H1 (cell line): ENCODE data around the gene TAS1R1. TPM values are rescaled to one million over a fixed set of nuclear protein-coding genes. Genes with fewer than 3 reads are reported as not detected.

Experiments used
- FOSL1 ChIP-seq: IDR thresholded peaks from 2 replicates; pipeline ENCODE4 v1.6.1; 2011; ENCODE audit warnings: mild to moderate bottlenecking, low read depth, low read length, moderate library complexity; ENCODE audit not compliant: insufficient read depth
- HDAC2 ChIP-seq, 2 experiments: fragments of 300-600 bp in 1 of 2; sonication (generic) in 1 of 2; IDR thresholded peaks; 2 replicates each; pipeline ENCODE4 v1.6.1; 2011 to 2012; ENCODE audit warnings: low read depth in 2 of 2, low read length in 2 of 2, mild to moderate bottlenecking in 2 of 2, moderate library complexity in 2 of 2, borderline replicate concordance in 1 of 2, inconsistent platforms in 1 of 2
- HDAC6 ChIP-seq: IDR thresholded peaks from one replicate; pipeline ENCODE4 v1.7.1; 2012; ENCODE audit warnings: low read depth, mild to moderate bottlenecking, inconsistent platforms, low read length, moderate library complexity
- POLR2A ChIP-seq, 2 experiments: IDR thresholded peaks; 1 replicate in 1 of 2; 2 replicates in 1 of 2; pipeline ENCODE4 v1.6.1; 2011; ENCODE audit warnings: low read depth in 2 of 2, low read length in 2 of 2, mild to moderate bottlenecking in 2 of 2; ENCODE audit errors: control extremely low read depth in 1 of 2
- POU5F1 ChIP-seq: IDR thresholded peaks from 2 replicates; pipeline ENCODE4 v1.6.1; 2011; ENCODE audit warnings: low read depth, mild to moderate bottlenecking, low read length, moderate library complexity
- RNF2 ChIP-seq: fragments of 200-900, 300-1000 bp; sonication (generic); IDR thresholded peaks from 2 replicates; pipeline ENCODE4 v1.7.1; 2016; ENCODE audit warnings: borderline replicate concordance, low read depth, mild to moderate bottlenecking, antibody characterized with exemption, low read length; ENCODE audit not compliant: poor library complexity, severe bottlenecking; ENCODE audit errors: missing control alignments
- polyA plus RNA-seq, 7 experiments: library from polyadenylated mRNA; depleted of rRNA in 3 of 7; stranded (reverse) in 5 of 7; unstranded in 2 of 7; fragments of >200 nt in 5 of 7; fragments of 200-250 nt in 2 of 7; gene quantifications; 1 replicate in 5 of 7; 2 replicates in 1 of 7; 4 replicates in 1 of 7; pipeline versions ENCODE4 v1.2.1 to v1.2.3, GENCODE V29; 2011 to 2013; ENCODE audit warnings: missing spikeins in 2 of 7, mixed read lengths in 2 of 7
- total RNA-seq: library from RNA; stranded (reverse); fragmentation: NEBNext Ultra II Directional; extraction: Animal tissue kit (Norgen Biotek cat#: 25700); gene quantifications from 2 replicates; pipeline ENCODE4 v1.2.1, GENCODE V29; 2021
- TF ChIP-seq, protein P1 (sequence below): fragments of 300-600 bp; sonication (generic); IDR thresholded peaks from 2 replicates; pipeline ENCODE4 v1.7.1; 2012; ENCODE audit warnings: low read length, moderate library complexity, mild to moderate bottlenecking, inconsistent platforms; ENCODE audit not compliant: insufficient replicate concordance
- TF ChIP-seq, protein P2 (sequence below): IDR thresholded peaks from 2 replicates; pipeline ENCODE4 v1.6.1; 2011; ENCODE audit warnings: low read depth, mild to moderate bottlenecking, low read length; ENCODE audit not compliant: insufficient read depth

The TAS1R1 gene
- total and polyA plus RNA-seq, 2 of the 8 experiments (the other 6 are each of a cell fraction or from before 2014, with no cell fraction given), result 0.26 TPM; not detected in 1

- TF ChIP-seq, protein P1, sequence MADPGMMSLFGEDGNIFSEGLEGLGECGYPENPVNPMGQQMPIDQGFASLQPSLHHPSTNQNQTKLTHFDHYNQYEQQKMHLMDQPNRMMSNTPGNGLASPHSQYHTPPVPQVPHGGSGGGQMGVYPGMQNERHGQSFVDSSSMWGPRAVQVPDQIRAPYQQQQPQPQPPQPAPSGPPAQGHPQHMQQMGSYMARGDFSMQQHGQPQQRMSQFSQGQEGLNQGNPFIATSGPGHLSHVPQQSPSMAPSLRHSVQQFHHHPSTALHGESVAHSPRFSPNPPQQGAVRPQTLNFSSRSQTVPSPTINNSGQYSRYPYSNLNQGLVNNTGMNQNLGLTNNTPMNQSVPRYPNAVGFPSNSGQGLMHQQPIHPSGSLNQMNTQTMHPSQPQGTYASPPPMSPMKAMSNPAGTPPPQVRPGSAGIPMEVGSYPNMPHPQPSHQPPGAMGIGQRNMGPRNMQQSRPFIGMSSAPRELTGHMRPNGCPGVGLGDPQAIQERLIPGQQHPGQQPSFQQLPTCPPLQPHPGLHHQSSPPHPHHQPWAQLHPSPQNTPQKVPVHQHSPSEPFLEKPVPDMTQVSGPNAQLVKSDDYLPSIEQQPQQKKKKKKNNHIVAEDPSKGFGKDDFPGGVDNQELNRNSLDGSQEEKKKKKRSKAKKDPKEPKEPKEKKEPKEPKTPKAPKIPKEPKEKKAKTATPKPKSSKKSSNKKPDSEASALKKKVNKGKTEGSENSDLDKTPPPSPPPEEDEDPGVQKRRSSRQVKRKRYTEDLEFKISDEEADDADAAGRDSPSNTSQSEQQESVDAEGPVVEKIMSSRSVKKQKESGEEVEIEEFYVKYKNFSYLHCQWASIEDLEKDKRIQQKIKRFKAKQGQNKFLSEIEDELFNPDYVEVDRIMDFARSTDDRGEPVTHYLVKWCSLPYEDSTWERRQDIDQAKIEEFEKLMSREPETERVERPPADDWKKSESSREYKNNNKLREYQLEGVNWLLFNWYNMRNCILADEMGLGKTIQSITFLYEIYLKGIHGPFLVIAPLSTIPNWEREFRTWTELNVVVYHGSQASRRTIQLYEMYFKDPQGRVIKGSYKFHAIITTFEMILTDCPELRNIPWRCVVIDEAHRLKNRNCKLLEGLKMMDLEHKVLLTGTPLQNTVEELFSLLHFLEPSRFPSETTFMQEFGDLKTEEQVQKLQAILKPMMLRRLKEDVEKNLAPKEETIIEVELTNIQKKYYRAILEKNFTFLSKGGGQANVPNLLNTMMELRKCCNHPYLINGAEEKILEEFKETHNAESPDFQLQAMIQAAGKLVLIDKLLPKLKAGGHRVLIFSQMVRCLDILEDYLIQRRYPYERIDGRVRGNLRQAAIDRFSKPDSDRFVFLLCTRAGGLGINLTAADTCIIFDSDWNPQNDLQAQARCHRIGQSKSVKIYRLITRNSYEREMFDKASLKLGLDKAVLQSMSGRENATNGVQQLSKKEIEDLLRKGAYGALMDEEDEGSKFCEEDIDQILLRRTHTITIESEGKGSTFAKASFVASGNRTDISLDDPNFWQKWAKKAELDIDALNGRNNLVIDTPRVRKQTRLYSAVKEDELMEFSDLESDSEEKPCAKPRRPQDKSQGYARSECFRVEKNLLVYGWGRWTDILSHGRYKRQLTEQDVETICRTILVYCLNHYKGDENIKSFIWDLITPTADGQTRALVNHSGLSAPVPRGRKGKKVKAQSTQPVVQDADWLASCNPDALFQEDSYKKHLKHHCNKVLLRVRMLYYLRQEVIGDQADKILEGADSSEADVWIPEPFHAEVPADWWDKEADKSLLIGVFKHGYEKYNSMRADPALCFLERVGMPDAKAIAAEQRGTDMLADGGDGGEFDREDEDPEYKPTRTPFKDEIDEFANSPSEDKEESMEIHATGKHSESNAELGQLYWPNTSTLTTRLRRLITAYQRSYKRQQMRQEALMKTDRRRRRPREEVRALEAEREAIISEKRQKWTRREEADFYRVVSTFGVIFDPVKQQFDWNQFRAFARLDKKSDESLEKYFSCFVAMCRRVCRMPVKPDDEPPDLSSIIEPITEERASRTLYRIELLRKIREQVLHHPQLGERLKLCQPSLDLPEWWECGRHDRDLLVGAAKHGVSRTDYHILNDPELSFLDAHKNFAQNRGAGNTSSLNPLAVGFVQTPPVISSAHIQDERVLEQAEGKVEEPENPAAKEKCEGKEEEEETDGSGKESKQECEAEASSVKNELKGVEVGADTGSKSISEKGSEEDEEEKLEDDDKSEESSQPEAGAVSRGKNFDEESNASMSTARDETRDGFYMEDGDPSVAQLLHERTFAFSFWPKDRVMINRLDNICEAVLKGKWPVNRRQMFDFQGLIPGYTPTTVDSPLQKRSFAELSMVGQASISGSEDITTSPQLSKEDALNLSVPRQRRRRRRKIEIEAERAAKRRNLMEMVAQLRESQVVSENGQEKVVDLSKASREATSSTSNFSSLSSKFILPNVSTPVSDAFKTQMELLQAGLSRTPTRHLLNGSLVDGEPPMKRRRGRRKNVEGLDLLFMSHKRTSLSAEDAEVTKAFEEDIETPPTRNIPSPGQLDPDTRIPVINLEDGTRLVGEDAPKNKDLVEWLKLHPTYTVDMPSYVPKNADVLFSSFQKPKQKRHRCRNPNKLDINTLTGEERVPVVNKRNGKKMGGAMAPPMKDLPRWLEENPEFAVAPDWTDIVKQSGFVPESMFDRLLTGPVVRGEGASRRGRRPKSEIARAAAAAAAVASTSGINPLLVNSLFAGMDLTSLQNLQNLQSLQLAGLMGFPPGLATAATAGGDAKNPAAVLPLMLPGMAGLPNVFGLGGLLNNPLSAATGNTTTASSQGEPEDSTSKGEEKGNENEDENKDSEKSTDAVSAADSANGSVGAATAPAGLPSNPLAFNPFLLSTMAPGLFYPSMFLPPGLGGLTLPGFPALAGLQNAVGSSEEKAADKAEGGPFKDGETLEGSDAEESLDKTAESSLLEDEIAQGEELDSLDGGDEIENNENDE, result no peak
- TF ChIP-seq HDAC6 (no peak), FOSL1 (no peak), RNF2 (no peak), POLR2A (IDR thresholded peaks at IDR 0.05; ENCODE audit: control extremely low read depth in 1 of 2, low read depth in 2 of 2, low read length in 2 of 2) (peak in 1 of 2 experiments; percentile 25; a peak in 1 of 3 replicates), HDAC2 (IDR thresholded peaks at IDR 0.05; ENCODE audit: borderline replicate concordance in 1 of 2, low read depth in 2 of 2, low read length in 2 of 2) (no peak; a peak in 1 of 4 replicates), POU5F1 (no peak)
- TF ChIP-seq, protein P2, sequence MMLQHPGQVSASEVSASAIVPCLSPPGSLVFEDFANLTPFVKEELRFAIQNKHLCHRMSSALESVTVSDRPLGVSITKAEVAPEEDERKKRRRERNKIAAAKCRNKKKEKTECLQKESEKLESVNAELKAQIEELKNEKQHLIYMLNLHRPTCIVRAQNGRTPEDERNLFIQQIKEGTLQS, result no peak
Observed at GRCh38 chr1:6624710-6625583, 69.8 kb downstream of the TAS1R1 start, which contains the start of gene THAP3 (continued).
